Measurements from ENCODE around the gene FANCF. TPM values are rescaled to one million over a fixed set of nuclear protein-coding genes. Genes with fewer than 3 reads are reported as not detected.

Gene FANCF
- total RNA-seq, 1 donor from 2014 or later: 21.9 TPM

DNA sequence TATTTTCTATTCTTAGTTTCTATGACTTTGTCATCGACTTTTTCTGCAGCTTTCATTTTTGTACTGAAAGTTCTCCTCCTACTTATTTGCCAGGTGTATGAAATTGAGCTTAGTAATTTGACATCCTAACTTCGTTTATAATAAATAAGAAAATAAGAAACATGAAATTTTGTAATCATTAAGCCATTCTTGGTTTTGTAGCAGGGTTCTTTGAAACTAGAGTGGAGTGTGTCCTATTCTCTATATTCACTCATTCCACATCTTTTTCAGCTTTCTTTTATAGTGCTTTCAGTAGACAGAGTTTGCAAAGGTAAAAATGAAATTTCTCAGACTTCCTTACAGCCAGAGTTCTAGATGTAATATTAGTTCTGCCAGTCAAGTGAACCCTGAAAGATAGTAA, 47.8 kb downstream of the FANCF start:
- intact Hi-C loops (cut with micrococcal nuclease): no loop called here
- Mint-ChIP-seq H3K27me3 (no peaks in the 10 kb centered on the region), H3K27ac (no peak overlapping the region), H3K9me3 (no peaks in the 10 kb centered on the region), H3K4me1 (no peaks in the 10 kb centered on the region), H3K4me3 (no peak overlapping the region), H3K36me3 (ENCODE audit: low read depth) (no peaks in the 10 kb centered on the region)
- TF ChIP-seq, protein P1, sequence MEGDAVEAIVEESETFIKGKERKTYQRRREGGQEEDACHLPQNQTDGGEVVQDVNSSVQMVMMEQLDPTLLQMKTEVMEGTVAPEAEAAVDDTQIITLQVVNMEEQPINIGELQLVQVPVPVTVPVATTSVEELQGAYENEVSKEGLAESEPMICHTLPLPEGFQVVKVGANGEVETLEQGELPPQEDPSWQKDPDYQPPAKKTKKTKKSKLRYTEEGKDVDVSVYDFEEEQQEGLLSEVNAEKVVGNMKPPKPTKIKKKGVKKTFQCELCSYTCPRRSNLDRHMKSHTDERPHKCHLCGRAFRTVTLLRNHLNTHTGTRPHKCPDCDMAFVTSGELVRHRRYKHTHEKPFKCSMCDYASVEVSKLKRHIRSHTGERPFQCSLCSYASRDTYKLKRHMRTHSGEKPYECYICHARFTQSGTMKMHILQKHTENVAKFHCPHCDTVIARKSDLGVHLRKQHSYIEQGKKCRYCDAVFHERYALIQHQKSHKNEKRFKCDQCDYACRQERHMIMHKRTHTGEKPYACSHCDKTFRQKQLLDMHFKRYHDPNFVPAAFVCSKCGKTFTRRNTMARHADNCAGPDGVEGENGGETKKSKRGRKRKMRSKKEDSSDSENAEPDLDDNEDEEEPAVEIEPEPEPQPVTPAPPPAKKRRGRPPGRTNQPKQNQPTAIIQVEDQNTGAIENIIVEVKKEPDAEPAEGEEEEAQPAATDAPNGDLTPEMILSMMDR (IDR thresholded peaks at IDR 0.05): no peak
- CTCF ChIA-PET: no interaction called here
- DNase-seq (no peak), ATAC-seq (ENCODE audit: low read depth) (no peak)
- POLR2A ChIA-PET: no interaction called here

Other genes starting within 250 kb of the FANCF start
- 2.6 and 3.5 TPM in 2 replicates for gene GAS2, start 40.8 kb upstream of the FANCF start, total RNA-seq
- 16.9 and 22.1 TPM in 2 replicates for gene SVIP, start 204.0 kb upstream of the FANCF start, total RNA-seq
- not detected in 2 replicates for gene CCDC179, start 234.7 kb upstream of the FANCF start, total RNA-seq